Brain microvascular endothelial cell (primary cell): ENCODE data around the gene TACC2.

ENCODE experiments used
- DNase-seq: peaks from one replicate; pipeline ENCODE4 v3.0.0-alpha.2; 2020
- H3K27ac ChIP-seq: fragments of 250-450 bp; sonication (Bioruptor Pico); 2 replicates; pipeline ENCODE4 v1.5.1; 2020; ENCODE audit warnings: mild to moderate bottlenecking, moderate library complexity
- H3K27me3 ChIP-seq: fragments of 250-450 bp; sonication (Bioruptor Pico); replicated peaks from 2 replicates; pipeline ENCODE4 v1.5.1; 2020; ENCODE audit warnings: mild to moderate bottlenecking
- H3K36me3 ChIP-seq: fragments of 250-450 bp; sonication (Bioruptor Pico); replicated peaks from 2 replicates; pipeline ENCODE4 v1.5.1; 2020; ENCODE audit warnings: mild to moderate bottlenecking
- H3K4me3 ChIP-seq: 2 replicates; pipeline ENCODE4 v1.5.1; 2011; ENCODE audit warnings: low read depth, mild to moderate bottlenecking, control low read depth, low read length, moderate library complexity
- in situ Hi-C: cut with HindIII; loops from 2 replicates; pipeline ENCODE4 v1.10.0; 2017; ENCODE audit warnings: low sequenced_read_pairs, low pct_ligation_motif_present
- TF ChIP-seq, protein P1 (sequence below): IDR thresholded peaks from 2 replicates; pipeline ENCODE4 v1.5.1; 2011; ENCODE audit warnings: low read depth, mild to moderate bottlenecking, moderate library complexity, low read length, control low read depth, inconsistent platforms; ENCODE audit errors: missing control alignments

The TACC2 gene

DNA sequence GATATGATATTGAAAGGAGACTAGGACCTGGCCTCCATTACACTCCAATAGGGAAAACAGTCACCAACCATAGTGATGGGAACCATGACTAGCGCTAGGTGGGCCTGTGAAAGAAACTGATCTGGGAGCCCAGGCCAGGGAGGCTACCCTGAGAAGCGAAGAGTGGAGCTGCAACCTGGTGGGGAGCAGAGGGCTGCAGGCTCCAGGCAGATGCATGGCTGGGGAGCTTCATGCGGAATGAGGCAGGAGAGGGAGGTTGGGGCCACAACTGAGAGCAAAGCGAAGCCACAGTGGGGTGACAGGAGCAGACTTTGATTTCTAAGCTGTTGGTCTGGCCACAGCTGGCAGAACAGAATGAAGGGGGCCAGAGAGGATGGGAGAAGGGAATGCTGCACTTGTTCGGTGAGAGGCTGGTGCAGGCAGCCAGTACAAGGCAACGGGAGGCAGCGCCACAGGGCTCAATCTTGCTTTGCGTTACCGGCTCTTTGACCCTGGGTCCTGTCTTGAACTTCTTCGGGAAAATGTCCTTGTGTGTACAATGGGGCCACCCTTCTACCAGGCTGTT is 88.4 kb downstream of the TACC2 start:
- TF ChIP-seq, protein P1, sequence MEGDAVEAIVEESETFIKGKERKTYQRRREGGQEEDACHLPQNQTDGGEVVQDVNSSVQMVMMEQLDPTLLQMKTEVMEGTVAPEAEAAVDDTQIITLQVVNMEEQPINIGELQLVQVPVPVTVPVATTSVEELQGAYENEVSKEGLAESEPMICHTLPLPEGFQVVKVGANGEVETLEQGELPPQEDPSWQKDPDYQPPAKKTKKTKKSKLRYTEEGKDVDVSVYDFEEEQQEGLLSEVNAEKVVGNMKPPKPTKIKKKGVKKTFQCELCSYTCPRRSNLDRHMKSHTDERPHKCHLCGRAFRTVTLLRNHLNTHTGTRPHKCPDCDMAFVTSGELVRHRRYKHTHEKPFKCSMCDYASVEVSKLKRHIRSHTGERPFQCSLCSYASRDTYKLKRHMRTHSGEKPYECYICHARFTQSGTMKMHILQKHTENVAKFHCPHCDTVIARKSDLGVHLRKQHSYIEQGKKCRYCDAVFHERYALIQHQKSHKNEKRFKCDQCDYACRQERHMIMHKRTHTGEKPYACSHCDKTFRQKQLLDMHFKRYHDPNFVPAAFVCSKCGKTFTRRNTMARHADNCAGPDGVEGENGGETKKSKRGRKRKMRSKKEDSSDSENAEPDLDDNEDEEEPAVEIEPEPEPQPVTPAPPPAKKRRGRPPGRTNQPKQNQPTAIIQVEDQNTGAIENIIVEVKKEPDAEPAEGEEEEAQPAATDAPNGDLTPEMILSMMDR: no peak
- H3K36me3 ChIP-seq: no peaks in the 10 kb centered on the region

DNA sequence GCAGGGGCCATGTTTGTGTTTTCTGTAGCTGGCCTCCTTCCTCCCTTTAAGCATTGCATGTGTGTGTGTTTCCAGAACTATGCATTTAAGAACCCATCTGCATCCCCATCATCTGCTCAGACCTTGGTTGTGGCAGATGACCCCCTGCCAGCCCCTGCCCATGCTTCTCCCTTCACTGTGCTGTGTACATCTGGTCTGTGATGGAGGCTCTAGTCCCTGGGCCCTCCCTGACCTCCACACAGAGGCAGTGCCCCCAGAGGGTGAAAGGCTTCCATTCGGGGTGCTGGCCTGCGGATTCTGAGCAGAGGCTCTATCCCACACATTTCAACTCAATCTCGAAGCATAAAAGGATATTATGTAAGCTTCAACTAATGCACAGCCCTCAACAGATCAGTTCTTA is 89.4 kb downstream of the TACC2 start:
- in situ Hi-C loops: no loop called here
- no peak for DNase-seq
- TF ChIP-seq, protein P1: no peak

More for the DNA sequence above, 88.4 kb downstream of the TACC2 start:
- Histone ChIP-seq H3K4me3 (no peak overlapping the region), H3K27me3 (no peaks in the 10 kb centered on the region), H3K27ac (no peak overlapping the region)
- in situ Hi-C loops: no loop called here
- DNase-seq: no peak

DNA sequence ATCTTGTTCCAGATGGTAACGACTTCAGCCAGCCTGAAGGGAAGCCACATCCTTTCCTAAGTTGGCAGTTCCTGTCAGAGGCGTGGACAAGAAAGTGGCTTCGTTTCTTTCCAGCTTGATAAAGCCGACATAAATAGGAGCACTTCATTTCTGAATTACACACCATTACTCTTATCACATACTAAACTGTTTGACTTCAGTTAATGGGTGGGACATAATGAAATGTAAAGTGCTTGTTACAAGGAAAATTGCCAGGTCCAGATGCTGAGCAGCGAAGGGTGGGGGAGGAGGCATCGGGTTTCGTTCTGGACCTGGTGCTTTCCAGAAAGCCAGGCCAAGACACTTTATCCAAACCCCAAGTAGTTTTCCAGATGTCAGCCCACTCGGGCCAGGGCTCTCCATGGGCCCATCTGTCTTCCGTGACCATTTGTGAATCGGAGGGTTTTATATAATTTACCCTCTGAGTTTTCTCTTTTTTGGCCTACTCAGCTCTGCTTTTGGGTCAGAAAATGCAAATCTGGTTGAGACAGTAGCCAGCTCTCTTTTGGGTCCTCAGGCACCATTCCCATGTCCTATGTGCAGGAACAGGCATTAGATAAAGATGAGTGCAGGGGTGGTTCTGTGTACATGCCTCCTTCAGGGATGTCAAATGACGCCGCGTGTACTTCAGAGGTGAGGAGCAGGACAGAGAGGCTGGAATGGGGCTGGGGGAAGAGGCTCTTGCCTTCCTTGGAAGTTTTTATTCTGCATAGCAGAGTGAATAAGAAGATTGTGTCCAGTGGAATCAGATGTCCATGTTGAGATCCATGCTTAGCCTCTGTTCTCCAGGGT is 90.2 kb downstream of the TACC2 start:
- in situ Hi-C loops: no loop called here
- Histone ChIP-seq H3K27me3 (peaks cover 6% of the 10 kb centered on the region), H3K36me3 (no peaks in the 10 kb centered on the region), H3K27ac (no peak overlapping the region), H3K4me3 (no peak overlapping the region)
- DNase-seq: no peak
- TF ChIP-seq, protein P1: no peak

More for the DNA sequence above, 89.4 kb downstream of the TACC2 start:
- H3K27me3 ChIP-seq: peaks cover under 1% of the 10 kb centered on the region
- no peak overlapping the region for H3K4me3 ChIP-seq
- no peak overlapping the region for H3K27ac ChIP-seq
- no peaks in the 10 kb centered on the region for H3K36me3 ChIP-seq

DNA sequence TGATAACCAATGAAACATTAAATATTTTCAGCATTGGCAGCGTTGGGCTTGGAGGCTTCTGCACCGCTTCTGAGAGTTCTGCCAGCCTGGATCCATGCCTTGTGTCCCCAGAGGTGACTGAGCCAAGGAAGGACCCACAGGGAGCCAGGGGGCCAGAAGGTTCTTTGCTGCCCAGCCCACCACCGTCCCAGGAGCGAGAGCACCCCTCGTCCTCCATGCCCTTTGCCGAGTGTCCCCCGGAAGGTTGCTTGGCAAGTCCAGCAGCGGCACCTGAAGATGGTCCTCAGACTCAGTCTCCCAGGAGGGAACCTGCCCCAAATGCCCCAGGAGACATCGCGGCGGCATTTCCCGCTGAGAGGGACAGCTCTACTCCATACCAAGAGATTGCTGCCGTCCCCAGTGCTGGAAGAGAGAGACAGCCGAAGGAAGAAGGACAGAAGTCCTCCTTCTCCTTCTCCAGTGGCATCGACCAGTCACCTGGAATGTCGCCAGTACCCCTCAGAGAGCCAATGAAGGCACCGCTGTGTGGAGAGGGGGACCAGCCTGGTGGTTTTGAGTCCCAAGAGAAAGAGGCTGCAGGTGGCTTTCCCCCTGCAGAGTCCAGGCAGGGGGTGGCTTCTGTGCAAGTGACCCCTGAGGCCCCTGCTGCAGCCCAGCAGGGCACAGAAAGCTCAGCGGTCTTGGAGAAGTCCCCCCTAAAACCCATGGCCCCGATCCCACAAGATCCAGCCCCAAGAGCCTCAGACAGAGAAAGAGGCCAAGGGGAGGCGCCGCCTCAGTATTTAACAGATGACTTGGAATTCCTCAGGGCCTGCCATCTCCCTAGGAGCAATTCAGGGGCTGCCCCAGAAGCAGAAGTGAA is 93.9 kb downstream of the TACC2 start:
- no peak overlapping the region for H3K27ac ChIP-seq
- no peak overlapping the region for H3K4me3 ChIP-seq
- peaks cover 17% of the 10 kb centered on the region for H3K27me3 ChIP-seq
- in situ Hi-C loops: no loop called here
- DNase-seq: no peak
- TF ChIP-seq, protein P1: no peak
- H3K36me3 ChIP-seq: no peaks in the 10 kb centered on the region

DNA sequence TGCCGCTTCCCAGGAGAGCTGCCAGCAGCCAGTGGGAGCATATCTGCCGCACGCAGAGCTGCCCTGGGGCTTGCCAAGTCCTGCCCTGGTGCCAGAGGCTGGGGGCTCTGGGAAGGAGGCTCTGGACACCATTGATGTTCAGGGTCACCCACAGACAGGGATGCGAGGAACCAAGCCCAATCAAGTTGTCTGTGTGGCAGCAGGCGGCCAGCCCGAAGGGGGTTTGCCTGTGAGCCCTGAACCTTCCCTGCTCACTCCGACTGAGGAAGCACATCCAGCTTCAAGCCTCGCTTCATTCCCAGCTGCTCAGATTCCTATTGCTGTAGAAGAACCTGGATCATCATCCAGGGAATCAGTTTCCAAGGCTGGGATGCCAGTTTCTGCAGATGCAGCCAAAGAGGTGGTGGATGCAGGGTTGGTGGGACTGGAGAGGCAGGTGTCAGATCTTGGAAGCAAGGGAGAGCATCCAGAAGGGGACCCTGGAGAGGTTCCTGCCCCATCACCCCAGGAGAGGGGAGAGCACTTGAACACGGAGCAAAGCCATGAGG is 94.6 kb downstream of the TACC2 start:
- H3K27me3 ChIP-seq: peaks cover 17% of the 10 kb centered on the region
- no peak for DNase-seq
- in situ Hi-C loops: no loop called here
- H3K36me3 ChIP-seq: no peaks in the 10 kb centered on the region
- H3K4me3 ChIP-seq: no peak overlapping the region
- TF ChIP-seq, protein P1: no peak
- no peak overlapping the region for H3K27ac ChIP-seq
